ENCODE data around the gene ABHD6. TPM values are rescaled to one million over a fixed set of nuclear protein-coding genes. Genes with fewer than 3 reads are reported as not detected.
"Not testable (repeated sequence)": the region's sequence is repeated elsewhere in the genome, so short reads cannot be mapped to it uniquely, and the experiment has no call there.

ABHD6 gene
- total RNA-seq, 2 donors from 2014 or later: 13.2 to 16.9 TPM

GRCh38 chr3:58272891-58273290 is 35.3 kb downstream of the ABHD6 start:
- Histone ChIP-seq H3K27me3 (replicated peaks; ENCODE audit: insufficient read depth) (no peaks in the 10 kb centered on the region), H3K9me3 (no peaks in the 10 kb centered on the region), H3K27ac (no peak overlapping the region), H3K36me3 (no peaks in the 10 kb centered on the region), H3K4me1 (replicated peaks) (no peaks in the 10 kb centered on the region), H3K4me3 (no peak overlapping the region)
- 82% methylated on average over 3 of the region's 3 CpGs for WGBS
- intact Hi-C loops (cut with DNase I): no loop called here
- DNase-seq (ENCODE audit: low spot score): no peak
- TF ChIP-seq CTCF (IDR thresholded peaks at IDR 0.05): no peak
- TF ChIP-seq POLR2AphosphoS5 (IDR thresholded peaks at IDR 0.05): no peak
- no peak for TF ChIP-seq POLR2A (IDR thresholded peaks at IDR 0.05)

- H3K9me3 ChIP-seq; H3K4me1 ChIP-seq (replicated peaks); H3K4me3 ChIP-seq; H3K27me3 ChIP-seq (replicated peaks; ENCODE audit: insufficient read depth); intact Hi-C loops (cut with DNase I); H3K27ac ChIP-seq; DNase-seq (ENCODE audit: low spot score); H3K36me3 ChIP-seq: not testable (repeated sequence)
- WGBS: 90% methylated on average over 3 of the region's 3 CpGs
Measured at GRCh38 chr3:58273362-58273761, 35.8 kb downstream of the ABHD6 start.

- H3K4me3 ChIP-seq: no peak overlapping the region
- WGBS: 74% methylated on average over 3 of the region's 3 CpGs
- H3K27me3 ChIP-seq (replicated peaks; ENCODE audit: insufficient read depth): no peaks in the 10 kb centered on the region
- intact Hi-C loops (cut with DNase I): no loop called here
- TF ChIP-seq CTCF (IDR thresholded peaks at IDR 0.05) (no peak), POLR2A (IDR thresholded peaks at IDR 0.05) (no peak), POLR2AphosphoS5 (IDR thresholded peaks at IDR 0.05) (no peak)
- H3K4me1 ChIP-seq (replicated peaks): no peaks in the 10 kb centered on the region
- no peaks in the 10 kb centered on the region for H3K36me3 ChIP-seq
- no peak for DNase-seq (ENCODE audit: low spot score)
- H3K9me3 ChIP-seq: no peaks in the 10 kb centered on the region
- no peak overlapping the region for H3K27ac ChIP-seq
Measured at GRCh38 chr3:58274027-58274614, 36.5 kb downstream of the ABHD6 start.

- H3K27ac ChIP-seq: no peak overlapping the region
- no peak overlapping the region for H3K4me3 ChIP-seq
- no peaks in the 10 kb centered on the region for H3K9me3 ChIP-seq
- no peaks in the 10 kb centered on the region for H3K4me1 ChIP-seq (replicated peaks)
- intact Hi-C loops (cut with DNase I): no loop called here
- DNase-seq (ENCODE audit: low spot score): no peak
- no peaks in the 10 kb centered on the region for H3K27me3 ChIP-seq (replicated peaks; ENCODE audit: insufficient read depth)
- WGBS: 77% methylated on average over 7 of the region's 7 CpGs
- TF ChIP-seq CTCF (IDR thresholded peaks at IDR 0.05): no peak
- TF ChIP-seq POLR2AphosphoS5 (IDR thresholded peaks at IDR 0.05): no peak
- no peak for TF ChIP-seq POLR2A (IDR thresholded peaks at IDR 0.05)
- H3K36me3 ChIP-seq: no peaks in the 10 kb centered on the region
Measured at GRCh38 chr3:58281069-58281468, 43.5 kb downstream of the ABHD6 start.

GRCh38 chr3:58285334-58285733 is 47.7 kb downstream of the ABHD6 start:
- intact Hi-C loops (cut with DNase I): no loop called here
- WGBS: 86% methylated on average over 7 of the region's 7 CpGs

More at GRCh38 chr3:58285334-58285733, 47.7 kb downstream of the ABHD6 start:
- TF ChIP-seq CTCF (IDR thresholded peaks at IDR 0.05) (no peak), POLR2A (IDR thresholded peaks at IDR 0.05) (no peak)
- H3K4me1 ChIP-seq (replicated peaks): no peaks in the 10 kb centered on the region
- no peaks in the 10 kb centered on the region for H3K9me3 ChIP-seq
- no peak overlapping the region for H3K27ac ChIP-seq
- no peaks in the 10 kb centered on the region for H3K36me3 ChIP-seq
- no peaks in the 10 kb centered on the region for H3K27me3 ChIP-seq (replicated peaks; ENCODE audit: insufficient read depth)
- no peak overlapping the region for H3K4me3 ChIP-seq
- DNase-seq (ENCODE audit: low spot score): no peak

All from prostate gland (tissue), 2 donors.